Motor neuron (in vitro differentiated cells): Measurements from ENCODE around the gene NHLRC4. TPM values are rescaled to one million over a fixed set of nuclear protein-coding genes. Genes with fewer than 3 reads are reported as not detected.

Source experiments
- ATAC-seq, 8 experiments: fragments of 200-7000 bp; cut with Tn5 transposase; replicated peaks in 6 of 8; 2 replicates each; pipeline ENCODE4 v1.8.0; 2021; ENCODE audit warnings: mild to moderate bottlenecking in 8 of 8, moderate library complexity in 8 of 8
- H3K27ac ChIP-seq, 2 donors: fragments of 250-450 bp; sonication (Bioruptor Pico); 2 replicates each; pipeline ENCODE4 v1.9.0; 2021; ENCODE audit warnings: antibody characterized with exemption in 2 of 2, mild to moderate bottlenecking in 2 of 2, moderate library complexity in 1 of 2
- H3K4me1 ChIP-seq, 2 donors: fragments of 250-450 bp; sonication (Bioruptor Pico); replicated peaks in 1 of 2; 2 replicates each; pipeline ENCODE4 v1.6.1; 2021; ENCODE audit warnings: antibody characterized with exemption in 2 of 2, mild to moderate bottlenecking in 2 of 2, moderate library complexity in 1 of 2
- H3K4me3 ChIP-seq, 5 donors: fragments of 250-450 bp; sonication (Bioruptor Pico); 2 replicates each; pipeline ENCODE4 v1.9.0; 2021; ENCODE audit warnings: antibody characterized with exemption in 5 of 5, mild to moderate bottlenecking in 5 of 5, moderate library complexity in 4 of 5
- WGBS, 10 experiments: fragments of 450-650 bp; shearing (Covaris generic); methylation state at CpG; one replicate each; pipeline ENCODE4 v1.0.0; 2022; 5-methylcytosine and 5-hydroxymethylcytosine counted together
- in situ Hi-C, 9 experiments: fragments of 400-800 bp; cut with MboI; loops; one replicate each; pipeline ENCODE4 v1.15.0; 2021; ENCODE audit warnings: low sequenced_read_pairs in 9 of 9, low pct_unique_long_range_greater_than_20kb in 2 of 9; ENCODE audit not compliant: unreplicated experiment in 9 of 9
- total RNA-seq, 8 experiments: library from RNA; unstranded; fragments of 300-600 nt; gene quantifications; 2 replicates each; pipeline versions ENCODE4 v1.2.3 to v1.2.4, GENCODE V29; 2022

Gene NHLRC4
- total RNA-seq, 8 experiments from 2014 or later, result 0.33 to 2.2 (median 1.0) TPM

GRCh38 chr16:569445-570254, 2.8 kb downstream of the NHLRC4 start, which contains the start of gene PIGQ:
PIGQ (plus strand) TSS chr16:569968; CDS start chr16:574075, 4,107 bp downstream.
- WGBS, 10 experiments, result 0% methylated on average over 1 to 2 of the region's 87 CpGs; no CpG with 5 or more reads in 8 of the 10 experiments
- peak within 1 kb of the TSS; percentile 92 to 100 (median 95) for H3K4me3 ChIP-seq
- peak; percentile 44 to 83 (median 57) for ATAC-seq
- peaks cover 36 to 37% of the 10 kb centered on the region in 2 donors for H3K4me1 ChIP-seq
- in situ Hi-C loops, result no loop called here
- H3K27ac ChIP-seq, result peak within 1 kb of the TSS; percentile 52 to 84

- ATAC-seq, result no peak
- H3K4me3 ChIP-seq, result no peak overlapping the region
- 60 to 100% (median 91%) methylated on average over 2 to 7 of the region's 27 CpGs; no CpG with 5 or more reads in 6 of the 10 experiments for WGBS, 10 experiments
- in situ Hi-C loops, result no loop called here
- H3K27ac ChIP-seq, result no peak overlapping the region
- H3K4me1 ChIP-seq, result peaks cover 10 to 11% of the 10 kb centered on the region in 2 donors
Measured at GRCh38 chr16:572865-573650, 6.3 kb downstream of the NHLRC4 start.

DNA sequence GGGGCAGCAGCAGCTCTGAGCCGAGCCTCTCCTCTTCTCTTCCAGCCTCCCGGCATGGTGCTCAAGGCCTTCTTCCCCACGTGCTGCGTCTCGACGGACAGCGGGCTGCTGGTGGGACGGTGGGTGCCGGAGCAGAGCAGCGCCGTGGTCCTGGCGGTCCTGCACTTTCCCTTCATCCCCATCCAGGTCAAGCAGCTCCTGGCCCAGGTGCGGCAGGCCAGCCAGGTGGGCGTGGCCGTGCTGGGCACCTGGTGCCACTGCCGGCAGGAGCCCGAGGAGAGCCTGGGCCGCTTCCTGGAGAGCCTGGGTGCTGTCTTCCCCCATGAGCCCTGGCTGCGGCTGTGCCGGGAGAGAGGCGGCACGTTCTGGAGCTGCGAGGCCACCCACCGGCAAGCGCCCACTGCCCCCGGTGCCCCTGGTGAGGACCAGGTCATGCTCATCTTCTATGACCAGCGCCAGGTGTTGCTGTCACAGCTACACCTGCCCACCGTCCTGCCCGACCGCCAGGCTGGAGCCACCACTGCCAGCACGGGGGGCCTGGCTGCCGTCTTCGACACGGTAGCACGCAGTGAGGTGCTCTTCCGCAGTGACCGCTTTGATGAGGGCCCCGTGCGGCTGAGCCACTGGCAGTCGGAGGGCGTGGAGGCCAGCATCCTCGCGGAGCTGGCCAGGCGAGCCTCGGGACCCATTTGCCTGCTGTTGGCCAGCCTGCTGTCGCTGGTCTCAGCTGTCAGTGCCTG, 7.4 kb downstream of the NHLRC4 start:
- Histone ChIP-seq H3K4me3 (no peak overlapping the region), H3K4me1 (peaks cover 3 to 8% of the 10 kb centered on the region in 2 donors), H3K27ac (no peak overlapping the region)
- in situ Hi-C loops, result no loop called here
- ATAC-seq, result no peak
- WGBS, 10 experiments, result 62 to 100% (median 96%) methylated on average over 1 to 9 of the region's 46 CpGs; no CpG with 5 or more reads in 5 of the 10 experiments

DNA sequence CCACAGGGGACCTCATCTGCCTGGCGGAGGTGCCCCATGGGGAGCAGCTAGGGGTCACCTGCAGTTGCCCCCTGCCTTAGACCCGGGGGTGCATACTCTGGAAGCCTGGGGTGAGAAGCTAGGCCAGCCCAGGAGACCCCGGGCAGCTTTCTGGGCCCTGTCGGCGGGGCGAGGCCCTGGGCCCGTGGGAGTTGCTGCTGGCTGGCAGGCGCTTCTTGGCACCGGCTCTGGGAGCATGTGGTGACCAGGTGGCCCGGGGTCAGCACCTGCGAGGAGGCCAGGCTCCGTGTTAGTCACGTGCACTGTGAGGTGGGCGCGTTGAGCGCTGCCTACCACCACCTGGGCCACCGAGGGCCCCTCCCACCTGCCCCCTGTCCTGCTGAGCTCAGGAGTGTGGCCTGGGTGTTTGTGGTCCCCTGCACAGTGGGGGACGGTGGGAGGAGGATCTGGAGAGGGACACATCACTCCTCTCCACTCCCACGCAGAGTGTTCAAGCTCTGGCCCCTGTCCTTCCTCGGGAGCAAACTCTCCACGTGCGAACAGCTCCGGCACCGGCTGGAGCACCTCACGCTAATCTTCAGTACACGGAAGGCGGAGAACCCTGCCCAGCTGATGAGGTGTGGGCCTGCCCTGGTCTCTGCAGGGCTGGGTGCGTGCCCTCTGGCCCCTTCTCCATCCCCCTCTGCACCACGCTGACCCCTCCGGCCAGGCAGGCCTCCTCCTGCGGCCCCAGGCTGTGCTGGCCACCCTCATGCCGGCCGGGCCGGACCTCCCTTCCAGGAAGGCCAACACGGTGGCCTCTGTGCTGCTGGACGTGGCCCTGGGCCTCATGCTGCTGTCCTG, 8.8 kb downstream of the NHLRC4 start:
- WGBS, 10 experiments, result 96 to 100% (median 100%) methylated on average over 1 to 7 of the region's 36 CpGs; no CpG with 5 or more reads in 6 of the 10 experiments
- H3K4me3 ChIP-seq, result no peak overlapping the region
- in situ Hi-C loops, result no loop called here
- H3K27ac ChIP-seq, result no peak overlapping the region
- no peak for ATAC-seq
- peaks cover 2 to 6% of the 10 kb centered on the region in 2 donors for H3K4me1 ChIP-seq

DNA sequence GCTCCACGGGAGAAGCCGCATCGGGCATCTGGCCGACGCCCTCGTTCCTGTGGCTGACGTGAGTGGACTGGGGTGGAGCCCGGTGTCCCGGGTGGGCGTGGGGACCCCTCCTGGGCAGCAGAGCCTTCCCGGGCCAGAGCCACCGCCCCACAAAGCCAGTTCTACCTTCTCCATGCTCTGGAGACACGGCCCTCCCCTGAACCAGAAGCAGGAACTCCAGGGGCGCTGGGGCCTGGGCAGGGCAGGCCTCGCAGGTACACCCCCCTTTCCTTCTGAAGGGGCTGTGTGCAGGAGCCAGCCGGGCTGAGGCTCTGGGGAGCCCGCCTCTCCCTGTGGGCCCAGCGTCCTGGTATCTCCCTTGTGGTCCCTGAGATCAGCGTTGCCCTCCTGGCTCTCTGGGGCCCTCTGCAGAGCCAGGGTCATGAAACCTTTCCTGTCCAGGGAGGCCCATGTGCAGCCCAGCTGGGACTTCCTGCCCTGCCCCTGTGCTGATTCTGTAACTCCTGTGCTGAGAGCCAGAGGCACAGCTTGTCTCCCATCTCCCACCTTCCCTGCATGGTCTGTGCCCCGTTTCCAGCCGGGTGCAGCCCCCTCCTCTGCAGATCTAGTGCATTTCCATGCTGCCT, 9.5 kb downstream of the NHLRC4 start:
- Histone ChIP-seq H3K4me3 (no peak overlapping the region), H3K4me1 (peaks cover 0 to 6% of the 10 kb centered on the region in 2 donors), H3K27ac (no peak overlapping the region)
- in situ Hi-C loops, result no loop called here
- ATAC-seq, result peak in 2 of 8 experiments; percentile 35 to 36
- 40 to 60% methylated on average over 1 of the region's 21 CpGs; no CpG with 5 or more reads in 8 of the 10 experiments for WGBS, 10 experiments

GRCh38 chr16:576823-577201, 10.0 kb downstream of the NHLRC4 start:
- WGBS, 10 experiments, result 34 to 100% methylated on average over 1 to 2 of the region's 8 CpGs; no CpG with 5 or more reads in 8 of the 10 experiments
- ATAC-seq, result peak in 1 of 8 experiments; percentile 40
- Histone ChIP-seq H3K27ac (no peak overlapping the region), H3K4me1 (peaks cover 0 to 6% of the 10 kb centered on the region in 2 donors), H3K4me3 (no peak overlapping the region)
- in situ Hi-C loops, result no loop called here

DNA sequence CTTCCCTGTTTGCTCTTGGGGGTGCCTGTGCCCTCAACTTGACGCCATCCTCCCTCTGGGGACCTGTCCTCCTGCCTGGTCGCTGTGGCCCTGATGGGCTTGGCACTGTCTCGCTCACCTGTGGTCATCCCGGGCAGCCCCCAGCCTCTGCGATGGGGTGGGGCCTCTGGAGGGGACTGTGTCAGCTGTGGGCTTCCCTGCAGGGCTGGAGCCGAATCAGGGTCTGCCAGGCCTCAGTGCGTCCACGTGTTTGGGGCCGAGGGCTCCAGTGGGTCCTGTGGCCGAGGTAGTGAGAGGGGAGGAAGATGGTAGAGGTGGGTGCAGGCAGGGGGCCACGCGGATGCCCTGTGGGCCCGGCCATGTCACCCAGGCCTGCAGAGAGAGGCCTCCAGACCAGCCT, 11.0 kb downstream of the NHLRC4 start:
- in situ Hi-C loops, result no loop called here
- Histone ChIP-seq H3K4me3 (no peak overlapping the region), H3K27ac (no peak overlapping the region), H3K4me1 (peaks cover 0 to 6% of the 10 kb centered on the region in 2 donors)
- 100% methylated on average over 1 of the region's 13 CpGs; no CpG with 5 or more reads in 8 of the 10 experiments for WGBS, 10 experiments
- ATAC-seq, result no peak

- H3K4me1 ChIP-seq, result peaks cover 3 to 12% of the 10 kb centered on the region in 2 donors
- no peak overlapping the region for H3K4me3 ChIP-seq
- no peak overlapping the region for H3K27ac ChIP-seq
- ATAC-seq, result peak in 1 of 8 experiments; percentile 2
- 94 to 100% methylated on average over 3 to 5 of the region's 24 CpGs; no CpG with 5 or more reads in 8 of the 10 experiments for WGBS, 10 experiments
- in situ Hi-C loops, result no loop called here
Measured at GRCh38 chr16:578232-578869, 11.5 kb downstream of the NHLRC4 start.

DNA sequence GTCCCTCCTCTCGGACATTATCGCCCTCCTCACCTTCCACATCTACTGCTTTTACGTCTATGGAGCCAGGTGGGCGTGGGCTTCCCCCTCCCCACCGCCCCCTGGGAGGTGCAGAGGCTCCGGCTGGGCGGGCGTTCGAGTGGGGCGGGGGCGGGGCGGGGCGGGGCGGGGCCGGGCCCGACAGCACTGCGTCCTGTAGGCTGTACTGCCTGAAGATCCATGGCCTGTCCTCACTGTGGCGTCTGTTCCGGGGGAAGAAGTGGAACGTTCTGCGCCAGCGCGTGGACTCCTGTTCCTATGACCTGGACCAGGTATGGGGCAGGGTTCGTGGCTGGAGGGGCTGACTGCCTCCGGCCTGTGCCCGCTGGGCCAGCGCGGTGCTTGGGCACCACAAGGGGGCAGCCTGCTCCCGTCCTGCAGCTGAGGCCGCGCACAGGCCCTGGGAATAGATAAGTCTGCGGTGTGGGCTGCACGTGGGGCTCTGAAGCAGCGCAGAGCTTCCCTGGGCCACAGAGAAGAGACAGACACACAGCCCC, 12.1 kb downstream of the NHLRC4 start:
- in situ Hi-C loops, result no loop called here

DNA sequence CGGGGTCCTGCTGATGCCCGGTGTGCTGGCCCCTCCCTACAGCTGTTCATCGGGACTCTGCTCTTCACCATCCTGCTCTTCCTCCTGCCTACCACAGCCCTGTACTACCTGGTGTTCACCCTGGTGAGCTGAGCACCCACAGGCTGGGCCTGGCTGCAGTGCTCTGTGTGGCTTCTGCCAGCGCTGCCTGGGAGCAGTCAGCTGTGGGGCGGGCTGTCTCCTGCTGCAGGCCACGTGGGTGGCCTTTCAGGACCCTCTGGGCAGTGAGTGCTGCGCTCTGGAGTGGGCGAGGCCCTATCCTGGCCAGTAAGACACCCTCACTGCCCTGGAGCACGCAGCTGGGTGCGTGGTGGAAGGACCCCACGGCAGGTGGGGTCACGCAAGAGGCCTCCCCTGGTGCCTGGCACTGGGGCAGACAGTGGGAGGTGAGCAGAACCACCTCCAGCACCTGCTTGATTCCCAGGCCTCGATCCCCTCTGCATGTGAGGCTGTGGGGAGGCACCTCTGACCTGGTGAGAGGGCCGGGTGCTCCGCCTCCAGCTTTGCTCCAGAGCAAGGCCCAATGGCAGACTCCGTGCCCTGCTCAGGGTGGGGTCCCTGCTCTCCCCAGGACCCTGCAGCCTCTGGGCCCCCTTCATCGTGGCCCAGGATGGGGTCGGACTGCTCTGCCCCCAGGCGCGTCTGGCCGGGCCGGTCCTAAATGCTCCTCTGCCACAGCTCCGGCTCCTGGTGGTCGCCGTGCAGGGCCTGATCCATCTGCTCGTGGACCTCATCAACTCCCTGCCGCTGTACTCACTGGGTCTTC, 13.5 kb downstream of the NHLRC4 start:
- in situ Hi-C loops, result no loop called here
- Histone ChIP-seq H3K4me1 (peaks cover 13 to 22% of the 10 kb centered on the region in 2 donors), H3K27ac (no peak overlapping the region), H3K4me3 (no peak overlapping the region)
- WGBS, 10 experiments, result 80 to 100% (median 96%) methylated on average over 1 to 8 of the region's 27 CpGs; no CpG with 5 or more reads in 7 of the 10 experiments
- peak in 1 of 8 experiments; percentile 15 for ATAC-seq

More for the DNA sequence above, 12.1 kb downstream of the NHLRC4 start:
- ATAC-seq, result peak; percentile 20 to 69 (median 56)
- Histone ChIP-seq H3K4me3 (no peak overlapping the region), H3K4me1 (peaks cover 9 to 18% of the 10 kb centered on the region in 2 donors), H3K27ac (no peak overlapping the region)
- no CpG with 5 or more reads among the region's 34 CpGs for WGBS, 10 experiments
